Activated naive CD8-positive, alpha-beta T cell treated with anti-CD3 and anti-CD28 coated beads for 36 hours (primary cell): ENCODE measurements around the gene STXBP6. TPM values are rescaled to one million over a fixed set of nuclear protein-coding genes. Genes with fewer than 3 reads are reported as not detected.

ENCODE experiments used
- DNase-seq: peaks from one replicate; pipeline ENCODE4 v3.0.0; 2021
- H3K27ac Mint-ChIP-seq: one replicate; pipeline ENCODE4 v1.8.0; 2022; ENCODE audit warnings: mild to moderate bottlenecking, moderate library complexity, mixed read lengths
- H3K27me3 Mint-ChIP-seq: one replicate; pipeline ENCODE4 v1.8.0; 2022; ENCODE audit warnings: mild to moderate bottlenecking, mixed read lengths
- H3K36me3 Mint-ChIP-seq: one replicate; pipeline ENCODE4 v1.8.0; 2021; ENCODE audit warnings: mild to moderate bottlenecking, mixed read lengths
- H3K4me1 Mint-ChIP-seq: one replicate; pipeline ENCODE4 v1.8.0; 2021; ENCODE audit warnings: mixed read lengths
- H3K4me3 Mint-ChIP-seq: one replicate; pipeline ENCODE4 v1.8.0; 2022; ENCODE audit warnings: mild to moderate bottlenecking, moderate library complexity, mixed read lengths
- H3K9me3 Mint-ChIP-seq: one replicate; pipeline ENCODE4 v1.8.0; 2022; ENCODE audit warnings: mixed read lengths
- total RNA-seq, 2 experiments: library from RNA; stranded (reverse); gene quantifications; one replicate each; pipeline ENCODE4 v1.2.3, GENCODE V29; 2021

STXBP6 gene
- total RNA-seq, 2 experiments from 2014 or later: not detected

DNA sequence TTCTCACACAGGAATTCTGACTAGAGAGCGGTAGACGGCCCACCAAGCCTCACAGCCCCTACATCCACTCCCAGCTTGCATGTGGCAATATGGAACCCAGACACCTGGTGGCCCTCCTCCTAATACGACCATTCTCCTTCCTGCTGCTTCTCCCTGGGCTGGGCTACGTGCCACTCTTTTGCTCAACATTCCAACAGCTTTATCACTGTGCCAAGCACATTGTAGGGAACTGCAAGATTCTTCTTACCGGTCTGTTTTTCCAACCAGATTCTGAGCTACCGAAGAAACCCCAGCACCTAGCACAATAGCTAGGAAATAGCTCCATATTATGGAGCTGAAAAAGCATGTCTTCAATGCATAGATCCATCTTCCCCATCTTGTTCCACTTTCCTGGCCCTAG, 58.1 kb downstream of the STXBP6 start:
- Mint-ChIP-seq H3K9me3 (no peaks in the 10 kb centered on the region), H3K36me3 (no peaks in the 10 kb centered on the region), H3K4me3 (no peak overlapping the region), H3K27me3 (peaks cover 3% of the 10 kb centered on the region), H3K27ac (no peak overlapping the region), H3K4me1 (no peaks in the 10 kb centered on the region)
- no peak for DNase-seq

DNA sequence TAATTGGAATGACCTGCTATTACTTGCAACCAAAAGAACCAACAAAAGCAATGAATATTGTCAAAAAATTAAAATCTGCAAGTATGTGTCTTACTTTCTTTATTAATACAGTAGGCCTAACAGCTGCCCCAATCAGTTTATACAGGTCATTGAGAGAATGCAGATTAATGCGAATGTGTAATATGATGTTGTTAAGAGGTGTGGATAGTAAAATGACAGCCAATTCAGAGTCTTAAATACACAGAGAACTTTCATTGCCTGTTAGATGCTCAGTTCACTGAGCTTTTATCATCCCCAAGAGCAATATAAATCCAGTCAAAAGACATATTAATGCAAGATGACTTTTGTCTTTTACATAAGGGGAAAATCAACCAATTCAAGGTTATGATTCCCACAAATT, 58.7 kb downstream of the STXBP6 start:
- Mint-ChIP-seq H3K4me1 (no peaks in the 10 kb centered on the region), H3K36me3 (no peaks in the 10 kb centered on the region), H3K27me3 (peaks cover 3% of the 10 kb centered on the region), H3K4me3 (no peak overlapping the region), H3K9me3 (no peaks in the 10 kb centered on the region), H3K27ac (no peak overlapping the region)
- no peak for DNase-seq

DNA sequence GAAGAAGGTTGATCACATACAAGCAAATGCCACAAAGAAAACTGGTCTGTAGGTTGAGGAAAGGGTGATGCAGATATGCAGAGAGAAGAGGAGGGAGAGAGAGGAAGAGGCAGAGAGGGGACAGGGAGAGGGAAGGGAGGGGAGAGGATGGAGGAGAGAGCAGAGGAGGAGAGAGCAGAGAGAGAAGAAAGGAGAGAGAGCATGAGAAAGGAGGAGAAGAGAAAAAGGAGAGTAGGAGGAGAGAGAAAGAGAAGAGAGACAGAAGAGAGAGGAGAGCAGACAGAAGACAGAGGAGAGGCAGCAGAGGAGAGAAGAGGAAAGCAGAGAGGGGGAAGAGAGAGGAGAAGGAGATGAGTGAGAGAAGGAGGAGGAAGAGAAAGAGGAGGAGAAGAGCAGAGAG, 59.2 kb downstream of the STXBP6 start:
- Mint-ChIP-seq H3K4me1 (no peaks in the 10 kb centered on the region), H3K27ac (no peak overlapping the region), H3K27me3 (peaks cover 3% of the 10 kb centered on the region), H3K9me3 (no peaks in the 10 kb centered on the region), H3K36me3 (no peaks in the 10 kb centered on the region), H3K4me3 (no peak overlapping the region)
- no peak for DNase-seq

DNA sequence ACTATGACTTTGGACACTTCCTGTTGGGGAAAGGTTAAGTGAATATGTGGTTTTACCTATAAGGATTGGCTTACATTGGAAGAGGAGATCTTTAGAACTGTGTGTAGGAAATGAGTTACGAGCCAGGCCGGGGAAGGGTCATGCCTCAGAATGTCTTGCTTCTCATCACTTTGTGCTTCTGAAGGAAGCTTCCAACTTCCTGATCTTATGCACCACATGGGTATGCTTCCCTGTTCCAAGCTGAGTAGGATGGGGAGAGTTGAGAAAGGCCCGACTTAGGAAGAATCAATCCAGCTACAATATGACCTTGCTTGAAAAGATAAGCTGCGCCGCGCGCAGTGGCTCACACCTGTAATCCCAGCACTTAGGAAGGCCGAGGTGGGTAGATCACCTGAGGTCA, 59.9 kb downstream of the STXBP6 start:
- Mint-ChIP-seq H3K27ac (no peak overlapping the region), H3K27me3 (peaks cover 3% of the 10 kb centered on the region), H3K4me3 (no peak overlapping the region), H3K36me3 (no peaks in the 10 kb centered on the region), H3K4me1 (no peaks in the 10 kb centered on the region), H3K9me3 (no peaks in the 10 kb centered on the region)
- DNase-seq: no peak

DNA sequence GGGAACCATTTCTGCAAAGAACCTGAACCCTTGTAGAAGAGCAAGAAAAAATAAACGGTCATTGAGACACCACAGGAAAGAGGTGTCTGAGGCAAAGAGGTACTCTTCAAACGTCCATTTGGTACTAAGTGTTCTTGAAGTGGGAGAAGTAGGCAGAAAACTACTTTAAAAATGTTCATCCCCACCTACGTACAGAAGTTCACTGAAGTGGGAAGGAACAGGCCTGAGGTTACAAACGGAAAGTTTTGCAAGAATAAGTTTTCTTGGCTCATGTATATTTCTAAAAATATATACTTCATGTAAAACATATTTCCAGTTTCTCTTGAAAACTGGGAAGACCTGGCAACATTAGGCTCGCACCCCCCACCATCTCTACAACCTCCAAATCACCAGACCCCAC, 61.2 kb downstream of the STXBP6 start:
- no peak for DNase-seq
- no peaks in the 10 kb centered on the region for H3K9me3 Mint-ChIP-seq
- H3K27me3 Mint-ChIP-seq: peaks cover 3% of the 10 kb centered on the region
- H3K4me1 Mint-ChIP-seq: no peaks in the 10 kb centered on the region
- H3K36me3 Mint-ChIP-seq: no peaks in the 10 kb centered on the region
- no peak overlapping the region for H3K4me3 Mint-ChIP-seq
- H3K27ac Mint-ChIP-seq: no peak overlapping the region

DNA sequence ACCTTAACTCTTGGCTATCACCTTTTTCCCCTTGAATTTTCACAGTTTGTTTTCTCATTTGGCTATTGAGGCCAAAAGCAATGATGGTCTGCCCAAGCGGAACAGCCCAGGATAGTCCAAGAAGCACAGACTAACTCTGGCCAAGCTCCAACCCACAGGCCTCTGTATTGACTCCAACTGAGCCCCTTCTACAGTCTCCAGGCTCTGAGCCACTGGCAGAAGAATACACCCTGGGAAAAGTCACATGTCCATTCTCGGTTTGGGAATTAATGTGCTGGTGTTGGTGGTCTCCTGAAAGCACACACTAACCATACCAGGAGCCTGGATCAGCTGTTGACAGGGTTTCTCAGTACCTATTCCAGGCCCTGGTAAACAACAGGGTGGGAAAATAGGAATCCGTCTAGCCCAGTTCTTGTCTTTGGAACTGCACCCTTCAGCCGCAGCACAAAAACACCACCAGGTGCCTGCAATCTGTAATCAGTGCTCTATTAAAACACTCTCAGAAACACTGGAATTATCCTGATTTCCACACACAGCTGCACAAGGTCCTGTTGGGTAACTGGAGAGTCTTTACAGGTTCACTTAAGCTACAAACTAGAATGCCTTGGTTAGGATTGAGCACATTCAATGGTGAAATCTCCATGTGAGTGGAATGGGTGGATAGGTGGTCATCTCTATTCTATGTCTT, 63.6 kb downstream of the STXBP6 start:
- Mint-ChIP-seq H3K4me3 (no peak overlapping the region), H3K27ac (no peak overlapping the region), H3K36me3 (no peaks in the 10 kb centered on the region), H3K4me1 (no peaks in the 10 kb centered on the region), H3K9me3 (no peaks in the 10 kb centered on the region), H3K27me3 (peaks cover 13% of the 10 kb centered on the region)
- no peak for DNase-seq

DNA sequence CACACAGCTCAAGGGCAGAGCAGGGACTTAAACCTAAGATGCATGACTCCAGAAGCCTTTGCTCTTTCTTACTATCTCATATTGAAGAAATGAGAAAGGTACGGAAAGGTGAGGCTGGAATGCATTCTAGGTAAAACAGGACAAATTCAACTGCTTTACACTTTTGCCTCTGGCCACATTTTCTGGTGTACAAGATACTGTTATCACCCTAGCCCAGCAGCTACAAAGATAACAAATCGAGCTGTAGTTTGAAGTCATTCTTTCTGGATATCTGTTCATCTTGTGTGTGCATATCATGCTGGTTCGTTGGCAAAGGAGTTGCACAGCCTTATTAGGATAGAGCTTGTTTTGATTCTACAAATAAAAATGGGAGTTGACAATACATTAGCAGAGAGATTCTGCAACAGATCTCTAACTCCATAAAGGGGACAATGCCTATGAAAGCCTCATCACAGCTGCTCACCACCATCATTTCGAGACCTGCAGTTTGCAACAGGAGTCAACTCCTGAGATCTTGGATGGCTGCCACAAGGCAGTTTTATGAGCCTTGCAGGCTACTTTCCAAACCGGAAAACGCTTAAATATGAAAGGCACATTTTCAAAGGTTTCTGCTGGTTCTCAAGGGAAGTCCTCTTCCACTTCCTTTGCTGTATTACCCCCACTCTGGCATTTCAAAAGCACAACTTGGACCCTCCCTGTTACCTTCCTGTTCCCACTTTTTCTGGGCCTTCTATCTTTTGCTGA, 64.9 kb downstream of the STXBP6 start:
- H3K27me3 Mint-ChIP-seq: peaks cover 15% of the 10 kb centered on the region
- no peaks in the 10 kb centered on the region for H3K36me3 Mint-ChIP-seq
- no peak overlapping the region for H3K27ac Mint-ChIP-seq
- H3K4me3 Mint-ChIP-seq: no peak overlapping the region
- DNase-seq: no peak
- H3K9me3 Mint-ChIP-seq: no peaks in the 10 kb centered on the region
- no peaks in the 10 kb centered on the region for H3K4me1 Mint-ChIP-seq

DNA sequence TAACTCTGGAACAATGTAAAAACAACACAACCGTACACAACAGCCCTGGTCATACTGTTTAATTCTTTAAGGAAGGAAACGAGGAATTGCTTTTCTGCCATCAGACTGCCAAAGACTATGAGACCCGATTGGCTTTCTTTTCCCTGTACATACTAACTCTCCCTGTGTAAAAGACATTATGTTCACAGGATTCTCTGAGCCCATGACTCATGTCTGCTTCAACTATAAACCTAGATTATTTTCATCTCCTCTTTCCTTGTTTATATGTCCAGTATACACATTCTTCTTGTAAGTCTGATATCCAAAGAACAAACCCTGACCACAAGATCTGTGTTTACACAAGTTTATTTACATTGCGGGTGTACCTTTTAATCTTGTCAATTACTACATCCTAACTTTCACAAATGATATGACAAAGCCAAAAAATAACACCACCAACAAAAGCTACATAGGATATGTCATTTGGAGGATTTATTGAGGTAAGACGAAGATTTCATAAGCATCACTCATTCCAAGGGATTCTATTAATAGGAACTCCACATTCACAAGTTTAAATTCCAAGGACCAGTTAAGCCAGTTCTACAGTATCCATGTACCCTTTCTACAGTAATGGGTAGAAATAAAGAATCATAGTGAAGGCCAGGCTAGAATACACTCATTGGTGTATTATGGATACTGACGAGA, 67.3 kb downstream of the STXBP6 start:
- DNase-seq: no peak
- H3K27ac Mint-ChIP-seq: no peak overlapping the region
- peaks cover 17% of the 10 kb centered on the region for H3K27me3 Mint-ChIP-seq
- H3K9me3 Mint-ChIP-seq: no peaks in the 10 kb centered on the region
- no peaks in the 10 kb centered on the region for H3K36me3 Mint-ChIP-seq
- H3K4me1 Mint-ChIP-seq: no peaks in the 10 kb centered on the region
- no peak overlapping the region for H3K4me3 Mint-ChIP-seq

DNA sequence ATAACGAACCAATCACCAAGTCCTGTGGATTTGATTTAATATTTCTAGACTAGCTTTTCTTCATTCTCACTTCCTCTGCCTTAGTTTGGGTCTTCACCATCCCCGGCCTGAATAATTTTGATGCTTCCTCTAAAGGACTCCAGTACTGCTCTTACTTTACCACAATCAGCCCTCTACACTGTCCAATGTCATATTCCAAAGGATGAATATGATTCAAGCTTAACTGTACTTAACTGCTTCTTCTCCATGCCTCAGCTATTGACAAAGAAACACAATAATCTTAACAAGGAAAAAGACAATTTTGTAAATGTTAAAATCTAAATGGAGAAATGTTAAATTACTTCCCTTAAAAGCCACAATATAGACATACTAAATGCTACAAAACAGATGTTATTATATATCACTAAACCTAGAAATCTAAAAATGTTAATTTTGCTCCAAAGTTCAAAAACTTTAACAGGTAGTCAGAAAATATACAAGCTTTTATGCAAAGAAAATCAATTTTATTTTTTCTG, 70.2 kb downstream of the STXBP6 start:
- H3K9me3 Mint-ChIP-seq: no peaks in the 10 kb centered on the region
- H3K4me3 Mint-ChIP-seq: no peak overlapping the region
- peaks cover 24% of the 10 kb centered on the region for H3K27me3 Mint-ChIP-seq
- H3K4me1 Mint-ChIP-seq: no peaks in the 10 kb centered on the region
- DNase-seq: no peak
- no peak overlapping the region for H3K27ac Mint-ChIP-seq
- no peaks in the 10 kb centered on the region for H3K36me3 Mint-ChIP-seq

DNA sequence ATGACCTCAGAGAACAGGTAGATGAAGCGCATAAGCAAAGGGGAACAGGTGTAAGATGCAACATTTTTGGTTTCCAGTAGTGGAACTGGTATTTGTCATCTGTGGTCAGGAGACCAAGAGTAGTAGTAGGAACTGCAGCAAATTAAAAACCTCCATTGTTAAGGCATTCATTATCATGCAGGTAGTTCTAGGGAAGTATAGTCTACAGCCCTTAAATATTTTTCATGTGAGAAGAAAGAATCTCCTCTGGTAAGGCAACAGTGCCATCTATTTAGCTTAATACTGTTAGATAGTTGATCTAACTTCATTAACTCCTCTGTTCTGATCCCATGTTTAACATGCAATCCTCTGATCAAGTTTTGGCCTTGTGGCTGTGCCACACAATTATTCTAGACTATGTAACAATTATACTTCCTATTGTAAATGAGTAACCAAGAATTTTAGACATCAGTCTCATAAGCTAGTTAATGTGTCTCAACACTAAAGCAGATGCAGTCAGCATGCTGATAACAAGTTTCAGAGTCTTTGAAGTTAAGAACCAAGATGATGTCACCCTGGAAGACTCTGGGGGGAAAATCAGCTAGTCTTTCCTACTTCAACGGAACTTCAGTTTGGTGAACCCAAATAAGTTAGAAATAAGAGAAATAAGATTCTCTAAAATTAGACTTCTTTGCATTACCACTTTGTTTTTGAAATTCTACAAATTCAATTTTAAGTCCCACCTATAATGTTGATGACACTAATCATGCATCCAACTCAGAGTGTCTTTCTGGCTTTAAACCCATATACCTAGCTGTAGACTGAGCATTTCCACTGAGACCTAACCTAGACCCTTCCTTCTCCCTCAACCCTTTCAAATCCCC, 70.9 kb downstream of the STXBP6 start:
- peaks cover 24% of the 10 kb centered on the region for H3K27me3 Mint-ChIP-seq
- no peaks in the 10 kb centered on the region for H3K36me3 Mint-ChIP-seq

DNA sequence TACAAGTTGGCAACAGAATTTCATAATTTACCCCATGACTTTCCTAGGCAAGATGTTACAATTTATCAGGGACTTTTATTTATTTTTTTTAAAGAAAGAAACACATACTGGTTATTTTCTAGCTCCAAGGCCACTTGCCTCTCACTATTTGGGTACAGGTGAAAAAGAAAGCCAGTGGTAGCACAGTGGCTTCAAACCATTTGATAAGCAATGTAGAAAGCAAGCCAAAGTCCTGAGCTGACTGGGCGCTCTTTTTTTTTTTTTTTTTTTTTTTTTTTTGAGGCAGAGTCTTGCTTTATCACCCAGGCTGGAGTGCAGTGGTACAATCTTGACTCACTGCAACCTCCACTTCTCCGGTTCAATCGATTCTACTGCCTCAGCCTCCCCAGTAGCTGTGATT, 73.3 kb downstream of the STXBP6 start:
- no peak for DNase-seq
- no peak overlapping the region for H3K27ac Mint-ChIP-seq
- no peaks in the 10 kb centered on the region for H3K36me3 Mint-ChIP-seq
- no peaks in the 10 kb centered on the region for H3K9me3 Mint-ChIP-seq
- H3K4me3 Mint-ChIP-seq: no peak overlapping the region
- H3K4me1 Mint-ChIP-seq: no peaks in the 10 kb centered on the region
- peaks cover 15% of the 10 kb centered on the region for H3K27me3 Mint-ChIP-seq

More for the DNA sequence above, 70.9 kb downstream of the STXBP6 start:
- H3K9me3 Mint-ChIP-seq: no peaks in the 10 kb centered on the region
- H3K4me3 Mint-ChIP-seq: no peak overlapping the region
- H3K4me1 Mint-ChIP-seq: no peaks in the 10 kb centered on the region
- no peak for DNase-seq
- no peak overlapping the region for H3K27ac Mint-ChIP-seq

DNA sequence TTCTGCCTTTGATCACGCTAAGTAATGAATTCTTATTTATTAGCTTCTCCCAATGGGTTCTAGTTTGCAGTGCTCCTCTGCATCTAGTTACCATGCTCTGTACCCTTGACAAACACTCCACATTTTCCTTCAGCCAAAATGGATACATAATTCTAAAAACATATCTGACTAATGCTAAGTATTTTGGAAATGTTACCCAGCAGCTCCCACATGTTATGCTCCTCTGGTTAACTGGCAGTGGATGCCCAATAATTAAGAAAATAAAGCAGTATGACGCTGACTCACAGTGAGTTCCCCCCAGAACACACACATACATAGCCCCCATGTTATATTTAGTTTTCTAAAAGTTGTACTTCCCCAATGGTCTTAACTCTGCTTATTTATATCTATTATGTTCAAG, 74.6 kb downstream of the STXBP6 start:
- H3K9me3 Mint-ChIP-seq: no peaks in the 10 kb centered on the region
- no peaks in the 10 kb centered on the region for H3K36me3 Mint-ChIP-seq
- peaks cover 12% of the 10 kb centered on the region for H3K27me3 Mint-ChIP-seq
- H3K4me3 Mint-ChIP-seq: no peak overlapping the region
- H3K4me1 Mint-ChIP-seq: no peaks in the 10 kb centered on the region
- H3K27ac Mint-ChIP-seq: no peak overlapping the region
- DNase-seq: no peak

DNA sequence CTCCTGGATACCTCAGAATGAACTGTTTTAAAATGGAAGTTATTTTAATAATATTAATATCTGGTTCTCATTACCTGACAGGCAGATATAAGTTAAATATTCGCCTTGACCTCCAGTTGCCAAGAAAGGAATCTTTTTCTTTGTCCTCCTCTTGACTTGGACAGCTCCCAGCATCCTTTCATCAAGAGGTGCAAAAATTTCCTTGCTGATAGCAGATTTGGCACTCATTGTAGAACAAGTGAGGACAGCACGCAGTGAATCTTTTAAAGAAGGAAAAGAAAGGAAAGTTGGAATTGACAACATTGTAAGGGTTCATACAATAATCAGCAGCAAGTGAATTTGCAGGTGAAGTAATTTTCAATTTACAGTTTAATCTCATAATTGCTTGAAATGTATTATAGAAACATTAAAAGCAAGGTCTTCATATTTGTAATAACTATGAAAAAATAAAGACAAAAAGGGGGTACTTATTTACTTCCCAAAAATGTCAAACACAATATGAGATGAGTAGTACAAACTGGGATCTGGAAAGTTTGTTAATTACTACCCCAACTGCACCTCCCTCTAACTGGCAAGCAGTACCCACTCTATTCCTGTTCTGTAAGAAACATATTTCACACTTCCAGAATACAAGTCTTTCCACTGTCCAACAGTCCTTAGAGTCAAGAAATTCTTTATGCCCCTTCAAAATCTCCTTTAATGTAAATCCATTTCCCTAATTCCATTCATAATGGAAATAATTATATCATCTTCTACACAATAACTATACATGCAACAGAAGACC, 75.2 kb downstream of the STXBP6 start:
- Mint-ChIP-seq H3K9me3 (no peaks in the 10 kb centered on the region), H3K27ac (no peak overlapping the region), H3K27me3 (peaks cover 12% of the 10 kb centered on the region), H3K4me1 (no peaks in the 10 kb centered on the region), H3K36me3 (no peaks in the 10 kb centered on the region), H3K4me3 (no peak overlapping the region)
- no peak for DNase-seq

DNA sequence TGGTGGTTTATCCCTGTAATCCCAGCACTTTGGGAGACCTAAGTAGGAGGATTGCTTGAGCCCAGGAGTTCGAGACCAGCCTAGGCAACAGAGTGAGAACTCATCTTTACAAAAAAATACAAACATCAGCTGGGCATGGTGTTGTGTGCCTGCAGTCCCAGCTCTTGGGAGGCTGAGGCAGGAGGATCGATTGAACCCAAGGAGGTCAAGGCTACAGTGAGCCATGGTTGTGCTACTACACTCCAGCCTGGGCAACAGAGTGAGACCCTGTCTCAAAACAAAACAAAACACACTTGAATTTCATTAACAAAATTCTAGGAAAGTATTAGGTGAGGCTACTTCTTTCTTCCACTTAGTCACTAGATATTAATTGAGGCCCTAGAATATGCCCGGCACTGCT, 77.1 kb downstream of the STXBP6 start:
- H3K27ac Mint-ChIP-seq: no peak overlapping the region
- H3K9me3 Mint-ChIP-seq: no peaks in the 10 kb centered on the region
- H3K27me3 Mint-ChIP-seq: peaks cover 8% of the 10 kb centered on the region
- no peak for DNase-seq
- no peaks in the 10 kb centered on the region for H3K4me1 Mint-ChIP-seq
- H3K36me3 Mint-ChIP-seq: no peaks in the 10 kb centered on the region
- H3K4me3 Mint-ChIP-seq: no peak overlapping the region
